OCI-LY1 (cell line): ENCODE measurements around the gene ACOX1.

ENCODE experiments used
- H2AFZ ChIP-seq: fragments of 200-600 bp; sonication (generic), shearing (Covaris generic); 2 replicates; pipeline ENCODE4 v1.6.0; 2014; ENCODE audit warnings: antibody characterized with exemption, mild to moderate bottlenecking, low read length
- H3F3A ChIP-seq: fragments of 200-600 bp; sonication (generic), shearing (Covaris generic); 2 replicates; pipeline ENCODE4 v1.6.0; 2014; ENCODE audit warnings: mild to moderate bottlenecking, antibody characterized with exemption, low read length, moderate library complexity; ENCODE audit not compliant: insufficient read depth
- H3K27ac ChIP-seq: fragments of 200-600 bp; sonication (generic); 2 replicates; pipeline ENCODE4 v1.5.1; 2014; ENCODE audit warnings: low read length, mixed run types, mild to moderate bottlenecking, low read depth; ENCODE audit not compliant: poor library complexity, severe bottlenecking
- H3K27me3 ChIP-seq: fragments of 200-600 bp; sonication (generic); 2 replicates; pipeline ENCODE4 v1.6.0; 2014; ENCODE audit warnings: antibody characterized with exemption, mild to moderate bottlenecking, low read length, moderate library complexity; ENCODE audit not compliant: insufficient read depth
- H3K36me3 ChIP-seq: fragments of 200-600 bp; sonication (generic); 2 replicates; pipeline ENCODE4 v1.6.1; 2014; ENCODE audit warnings: mild to moderate bottlenecking, antibody characterized with exemption, low read length, moderate library complexity, mixed read lengths; ENCODE audit not compliant: insufficient read depth
- H3K4me1 ChIP-seq: fragments of 200-600 bp; sonication (generic); 2 replicates; pipeline ENCODE4 v1.5.1; 2014; ENCODE audit warnings: mild to moderate bottlenecking, low read length, moderate library complexity; ENCODE audit not compliant: insufficient read depth, severe bottlenecking
- H3K4me2 ChIP-seq: fragments of 200-600 bp; sonication (generic), shearing (Covaris generic); 2 replicates; pipeline ENCODE4 v1.6.1; 2014; ENCODE audit warnings: low read length
- H3K4me3 ChIP-seq: fragments of 200-600 bp; sonication (generic); 2 replicates; pipeline ENCODE4 v1.5.1; 2014; ENCODE audit warnings: low read length, low read depth, mild to moderate bottlenecking, mixed read lengths; ENCODE audit not compliant: poor library complexity, severe bottlenecking
- H3K79me2 ChIP-seq: fragments of 200-600 bp; shearing (Covaris generic); 2 replicates; pipeline ENCODE4 v1.6.1; 2016; ENCODE audit warnings: mixed run types, low read length, mixed read lengths; ENCODE audit not compliant: insufficient read depth
- H3K9ac ChIP-seq: fragments of 200-600 bp; sonication (generic), shearing (Covaris generic); 2 replicates; pipeline ENCODE4 v1.6.1; 2014; ENCODE audit warnings: mild to moderate bottlenecking, low read length, mixed read lengths
- H3K9me2 ChIP-seq: fragments of 200-600 bp; sonication (generic), shearing (Covaris generic); 2 replicates; pipeline ENCODE4 v1.6.1; 2014; ENCODE audit warnings: low read depth, mild to moderate bottlenecking, low read length, mixed read lengths
- H3K9me3 ChIP-seq: fragments of 200-600 bp; shearing (Covaris generic); 2 replicates; pipeline ENCODE4 v1.6.1; 2014; ENCODE audit warnings: low read length, mixed read lengths
- H4K20me1 ChIP-seq: fragments of 200-600 bp; sonication (generic), shearing (Covaris generic); 2 replicates; pipeline ENCODE4 v1.6.0; 2016; ENCODE audit warnings: mild to moderate bottlenecking, low read length; ENCODE audit not compliant: insufficient read depth
- EZH2 ChIP-seq: fragments of 200-600 bp; sonication (generic), shearing (Covaris generic); IDR thresholded peaks from 2 replicates; pipeline ENCODE4 v1.8.0; 2017; ENCODE audit warnings: borderline replicate concordance, mixed run types, mild to moderate bottlenecking, antibody characterized with exemption, low read length, moderate library complexity, mixed read lengths
- TF ChIP-seq, protein P1 (sequence below): fragments of 200-600 bp; sonication (generic), shearing (Covaris generic); IDR thresholded peaks from 2 replicates; pipeline ENCODE4 v1.5.1; 2017; ENCODE audit warnings: mild to moderate bottlenecking, antibody characterized with exemption, low read length, moderate library complexity, mixed read lengths

The ACOX1 gene

DNA sequence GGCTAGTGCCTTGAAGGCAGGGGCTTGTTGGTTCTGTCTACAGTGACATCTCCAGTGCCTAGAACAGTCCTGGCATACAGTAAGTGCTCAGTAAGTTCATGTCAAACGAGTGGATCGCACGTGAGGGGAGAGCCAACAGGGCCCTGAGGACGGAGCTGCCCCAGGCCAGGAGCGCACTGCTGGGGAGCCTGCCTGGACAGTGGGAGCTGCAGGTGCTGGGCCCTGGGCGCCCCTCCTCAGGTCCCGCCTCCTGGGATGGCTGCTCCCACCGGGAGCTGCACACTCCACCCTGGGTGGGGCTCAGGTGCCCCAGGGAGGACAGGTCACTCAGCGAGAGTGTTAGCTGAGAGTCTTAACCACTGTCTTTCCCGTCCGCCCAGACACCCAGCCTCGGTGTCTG is 46.3 kb upstream of the ACOX1 start:
- no peaks in the 10 kb centered on the region for H3K9me3 ChIP-seq
- H4K20me1 ChIP-seq, result no peaks in the 10 kb centered on the region
- H3K4me3 ChIP-seq, result no peak overlapping the region
- no peak for TF ChIP-seq EZH2
- TF ChIP-seq, protein P1, sequence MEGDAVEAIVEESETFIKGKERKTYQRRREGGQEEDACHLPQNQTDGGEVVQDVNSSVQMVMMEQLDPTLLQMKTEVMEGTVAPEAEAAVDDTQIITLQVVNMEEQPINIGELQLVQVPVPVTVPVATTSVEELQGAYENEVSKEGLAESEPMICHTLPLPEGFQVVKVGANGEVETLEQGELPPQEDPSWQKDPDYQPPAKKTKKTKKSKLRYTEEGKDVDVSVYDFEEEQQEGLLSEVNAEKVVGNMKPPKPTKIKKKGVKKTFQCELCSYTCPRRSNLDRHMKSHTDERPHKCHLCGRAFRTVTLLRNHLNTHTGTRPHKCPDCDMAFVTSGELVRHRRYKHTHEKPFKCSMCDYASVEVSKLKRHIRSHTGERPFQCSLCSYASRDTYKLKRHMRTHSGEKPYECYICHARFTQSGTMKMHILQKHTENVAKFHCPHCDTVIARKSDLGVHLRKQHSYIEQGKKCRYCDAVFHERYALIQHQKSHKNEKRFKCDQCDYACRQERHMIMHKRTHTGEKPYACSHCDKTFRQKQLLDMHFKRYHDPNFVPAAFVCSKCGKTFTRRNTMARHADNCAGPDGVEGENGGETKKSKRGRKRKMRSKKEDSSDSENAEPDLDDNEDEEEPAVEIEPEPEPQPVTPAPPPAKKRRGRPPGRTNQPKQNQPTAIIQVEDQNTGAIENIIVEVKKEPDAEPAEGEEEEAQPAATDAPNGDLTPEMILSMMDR, result no peak
- H3K4me1 ChIP-seq, result peaks cover 15% of the 10 kb centered on the region
- H3K79me2 ChIP-seq, result no peaks in the 10 kb centered on the region
- H3K9ac ChIP-seq, result no peak overlapping the region
- H3K27ac ChIP-seq, result no peak overlapping the region
- no peaks in the 10 kb centered on the region for H3K9me2 ChIP-seq
- no peaks in the 10 kb centered on the region for H3K36me3 ChIP-seq
- 0 out of 2 replicates have a peak, but pooled peaks cover 5% of the 10 kb centered on the region for H3K27me3 ChIP-seq
- no peak overlapping the region for H2AFZ ChIP-seq
- H3F3A ChIP-seq, result no peaks in the 10 kb centered on the region
- H3K4me2 ChIP-seq, result no peak overlapping the region

GRCh38 chr17:76024353-76024752 is 45.4 kb upstream of the ACOX1 start:
- Histone ChIP-seq H3K27ac (no peak overlapping the region), H3K4me1 (peaks cover 8% of the 10 kb centered on the region), H3K27me3 (peaks cover 5% of the 10 kb centered on the region; the same call in 1 of the 2 replicates), H3K79me2 (no peaks in the 10 kb centered on the region), H2AFZ (no peak overlapping the region), H3K9me2 (no peaks in the 10 kb centered on the region), H3F3A (no peaks in the 10 kb centered on the region), H3K4me2 (no peak overlapping the region), H3K9ac (no peak overlapping the region), H3K9me3 (no peaks in the 10 kb centered on the region), H3K4me3 (no peak overlapping the region), H3K36me3 (no peaks in the 10 kb centered on the region), H4K20me1 (no peaks in the 10 kb centered on the region)
- no peak for TF ChIP-seq EZH2
- TF ChIP-seq, protein P1, result no peak

DNA sequence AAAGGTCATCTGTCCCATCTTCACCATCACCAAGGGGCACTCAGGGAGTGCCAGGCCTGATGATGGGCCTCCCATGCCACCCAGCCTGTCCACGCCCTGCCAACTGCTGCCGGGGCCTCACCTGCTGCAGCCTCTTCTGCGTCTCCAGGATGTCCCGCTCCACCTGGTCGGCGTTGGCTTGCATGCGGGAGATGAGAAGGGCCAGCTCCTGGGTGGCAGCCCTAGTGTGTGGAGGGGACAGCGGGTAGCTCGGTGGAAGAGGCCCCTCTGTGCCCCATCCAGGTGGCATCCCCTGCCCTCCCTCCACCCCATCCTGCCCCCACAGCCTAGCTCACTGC is 44.9 kb upstream of the ACOX1 start:
- Histone ChIP-seq H3K79me2 (no peaks in the 10 kb centered on the region), H3K4me3 (no peak overlapping the region), H3K27ac (no peak overlapping the region), H3K27me3 (peaks cover 5% of the 10 kb centered on the region; the same call in 1 of the 2 replicates), H3K4me2 (no peak overlapping the region), H3K9ac (no peak overlapping the region), H3F3A (no peaks in the 10 kb centered on the region), H3K9me3 (no peaks in the 10 kb centered on the region), H2AFZ (no peak overlapping the region), H3K9me2 (no peaks in the 10 kb centered on the region), H3K4me1 (peaks cover 5% of the 10 kb centered on the region), H3K36me3 (no peaks in the 10 kb centered on the region), H4K20me1 (no peaks in the 10 kb centered on the region)
- no peak for TF ChIP-seq EZH2
- TF ChIP-seq, protein P1, result no peak
